GM21529 (cell line): ENCODE measurements around the gene BOLA3.
"Not testable (repeated sequence)": the region's sequence is repeated elsewhere in the genome, so short reads cannot be mapped to it uniquely, and the experiment has no call there.

ENCODE experiments used
- ATAC-seq: cut with Tn5 transposase; IDR thresholded peaks from one replicate; pipeline ENCODE4 v1.9.1; 2021; ENCODE audit not compliant: unreplicated experiment

BOLA3 gene, protein sequence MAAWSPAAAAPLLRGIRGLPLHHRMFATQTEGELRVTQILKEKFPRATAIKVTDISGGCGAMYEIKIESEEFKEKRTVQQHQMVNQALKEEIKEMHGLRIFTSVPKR

GRCh38 chr2:74147727-74148456 lies at the start of gene BOLA3:
Gene BOLA3, minus strand, starts transcription at chr2:74147912. Its CDS starts 38 bp downstream, at chr2:74147874.
- peak; percentile 84 for ATAC-seq

DNA sequence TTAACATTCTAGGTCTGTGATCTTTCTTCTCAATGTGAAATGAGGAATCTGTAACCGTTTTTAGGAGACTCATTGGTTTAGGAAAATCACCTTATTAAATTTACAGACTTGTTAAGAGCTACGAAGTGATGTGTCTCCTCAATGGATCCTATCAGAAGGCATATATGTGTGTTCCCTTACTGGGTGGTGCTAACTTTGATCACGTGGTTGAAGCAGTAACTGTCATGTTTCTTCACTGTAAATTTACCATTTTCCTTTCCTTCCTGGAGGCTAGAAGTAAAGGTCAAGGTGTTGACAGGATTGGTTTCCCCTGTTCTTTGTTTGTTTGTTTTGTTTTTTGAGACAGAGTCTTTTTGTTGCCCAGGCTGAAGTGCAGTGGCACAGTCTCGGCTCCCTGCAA lies 49.3 kb upstream of the BOLA3 start:
- ATAC-seq, result no peak

GRCh38 chr2:74194799-74195198 lies 47.1 kb upstream of the BOLA3 start:
- no peak for ATAC-seq

- ATAC-seq, result no peak
Measured at GRCh38 chr2:74191596-74192380, 44.1 kb upstream of the BOLA3 start.

GRCh38 chr2:74188696-74189095 lies 41.0 kb upstream of the BOLA3 start:
- ATAC-seq, result no peak

- no peak for ATAC-seq
Measured at GRCh38 chr2:74188018-74188601, 40.4 kb upstream of the BOLA3 start.

DNA sequence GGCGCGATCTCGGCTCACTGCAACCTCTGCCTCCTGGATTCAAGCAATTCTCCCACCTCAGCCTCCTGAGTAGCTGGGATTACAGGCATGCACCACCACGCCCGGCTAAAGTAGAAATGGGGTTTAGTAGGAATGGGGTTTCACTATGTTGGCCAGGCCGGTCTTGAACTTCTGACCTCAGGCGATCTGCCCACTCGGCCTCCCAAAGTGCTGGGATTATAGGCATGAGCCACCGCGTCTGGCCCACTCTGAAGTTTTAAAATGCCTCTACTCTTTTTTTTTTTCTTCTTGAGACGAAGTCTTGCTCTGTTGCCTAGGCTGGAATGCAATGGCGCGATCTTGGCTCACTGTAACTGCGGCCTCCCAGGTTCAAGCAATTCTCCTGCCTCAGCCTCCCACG lies 39.0 kb upstream of the BOLA3 start:
- not testable (repeated sequence) for ATAC-seq

- ATAC-seq, result peak; percentile 64
Measured at GRCh38 chr2:74186038-74186437, 38.3 kb upstream of the BOLA3 start.

GRCh38 chr2:74183878-74184277 lies 36.2 kb upstream of the BOLA3 start:
- ATAC-seq, result no peak

DNA sequence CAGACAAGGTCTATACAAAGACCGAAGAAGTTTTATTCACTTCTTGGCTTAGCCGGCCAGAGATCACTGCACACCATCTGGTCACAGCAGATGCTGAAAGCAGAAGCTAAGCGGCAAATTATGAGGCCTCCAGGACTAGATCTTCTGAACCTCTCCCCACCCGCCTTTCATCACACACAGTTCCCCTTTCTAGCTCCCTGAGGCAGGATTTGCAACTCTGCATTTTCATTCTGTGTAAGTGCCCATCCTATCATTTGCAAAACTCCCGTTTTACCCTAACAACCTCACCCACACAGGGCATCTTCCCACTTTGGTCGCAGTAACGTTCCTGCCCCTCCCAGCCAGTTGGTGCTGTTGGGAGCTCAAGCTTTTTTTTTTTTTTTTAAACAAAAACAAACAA lies 34.0 kb upstream of the BOLA3 start:
- ATAC-seq, result peak; percentile 36

DNA sequence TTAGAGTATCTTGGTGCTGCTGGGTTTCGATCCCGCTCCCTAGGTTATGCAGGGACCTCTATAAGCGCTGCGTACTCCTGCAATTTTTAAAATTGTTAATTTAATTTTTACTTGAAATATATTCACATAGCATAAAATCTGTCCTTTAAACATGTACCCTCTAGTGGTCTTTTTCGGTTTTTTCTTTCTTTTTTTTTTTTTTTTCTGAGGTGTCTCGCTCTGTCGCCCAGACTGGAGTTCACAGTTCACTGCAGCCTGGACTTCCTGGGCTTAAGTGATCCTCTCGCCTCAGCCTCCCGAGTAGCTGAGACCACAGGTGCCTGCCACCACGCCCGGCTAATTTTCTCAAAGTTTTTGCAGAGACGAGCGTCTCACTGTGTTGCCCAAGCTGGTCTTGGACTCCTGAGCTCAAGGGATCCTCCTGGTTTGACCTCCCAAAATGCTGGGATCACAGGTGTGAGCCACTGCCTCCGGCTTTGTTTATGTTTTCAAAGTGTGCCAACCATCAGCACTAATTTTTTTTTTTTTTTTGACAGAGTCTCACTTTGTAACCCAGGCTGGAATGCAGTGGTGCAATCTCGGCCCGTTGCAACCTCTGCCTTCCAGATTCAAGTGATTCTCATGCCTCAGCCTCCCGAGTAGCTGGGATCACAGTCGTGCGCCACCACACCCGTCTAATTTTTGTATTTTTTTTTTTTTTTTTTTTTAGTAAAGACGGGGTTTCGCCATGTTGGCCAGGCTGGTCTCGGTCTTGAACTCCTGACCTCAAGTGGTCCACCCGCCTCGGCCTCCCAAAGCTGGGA lies 31.6 kb upstream of the BOLA3 start:
- peak; percentile 3 for ATAC-seq

- ATAC-seq, result peak; percentile 72
Measured at GRCh38 chr2:74178211-74179062, 30.7 kb upstream of the BOLA3 start, which contains the start of gene MOB1A. Gene MOB1A, minus strand, starts transcription at chr2:74178879. Its CDS starts 205 bp downstream, at chr2:74178674.

DNA sequence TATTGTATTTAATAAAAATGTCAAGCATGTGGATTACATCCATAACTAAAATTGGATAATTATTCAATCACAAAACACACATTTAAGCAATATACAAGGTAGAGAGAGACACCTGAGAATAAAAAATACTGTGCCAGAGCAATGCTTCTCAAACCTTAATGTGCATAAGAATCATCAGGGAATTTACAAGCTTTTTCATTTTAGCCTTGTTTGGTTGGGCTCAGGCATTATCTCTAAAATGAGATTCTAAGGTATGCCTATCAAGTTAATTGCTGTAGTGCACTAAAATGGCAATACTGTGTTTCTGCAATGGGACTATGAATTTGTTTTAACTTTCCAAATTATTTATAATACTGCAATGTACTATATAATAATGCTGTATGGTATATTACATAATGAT lies 30.0 kb upstream of the BOLA3 start:
- no peak for ATAC-seq

DNA sequence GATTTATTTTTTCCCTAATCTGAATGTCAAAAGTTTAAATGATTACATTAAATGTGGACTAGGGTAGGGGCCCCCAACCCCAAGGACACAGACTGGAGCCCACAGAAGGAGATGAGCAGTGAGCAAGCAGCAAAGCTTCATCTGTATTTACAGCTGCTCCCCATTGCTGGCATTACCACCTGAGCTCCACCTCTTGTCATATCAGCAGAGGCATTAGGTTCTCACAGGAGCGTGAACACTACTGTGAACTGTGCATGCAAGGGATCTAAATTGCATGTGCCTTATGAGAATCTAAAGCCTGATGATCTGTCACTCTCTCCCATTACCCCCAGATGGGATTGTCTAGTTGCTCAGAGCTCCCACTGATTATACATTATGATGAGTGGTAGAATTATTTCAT lies 27.2 kb upstream of the BOLA3 start:
- no peak for ATAC-seq

GRCh38 chr2:74168739-74169138 lies 21.0 kb upstream of the BOLA3 start:
- ATAC-seq, result peak; percentile 42

- ATAC-seq, result no peak
Measured at GRCh38 chr2:74164761-74165160, 17.0 kb upstream of the BOLA3 start.

GRCh38 chr2:74162951-74163350 lies 15.2 kb upstream of the BOLA3 start:
- ATAC-seq, result no peak

DNA sequence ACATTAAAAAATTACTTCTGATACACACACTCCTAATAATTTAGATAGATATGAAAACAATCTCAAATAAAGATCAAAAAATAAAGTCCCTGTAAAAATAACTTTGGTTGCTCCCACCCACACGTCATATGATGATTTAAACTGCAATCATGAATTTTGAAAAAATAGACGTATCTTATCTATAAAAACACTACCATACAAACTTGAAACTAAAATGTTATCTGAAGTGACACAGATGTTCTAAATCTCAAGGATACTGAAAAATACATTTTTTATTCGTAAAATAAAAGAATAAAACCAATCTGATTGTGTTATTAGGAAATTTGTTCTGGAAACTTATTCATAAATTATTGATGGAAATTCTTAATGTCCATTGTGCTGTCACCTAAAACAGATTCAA lies 8.1 kb upstream of the BOLA3 start:
- ATAC-seq, result no peak

DNA sequence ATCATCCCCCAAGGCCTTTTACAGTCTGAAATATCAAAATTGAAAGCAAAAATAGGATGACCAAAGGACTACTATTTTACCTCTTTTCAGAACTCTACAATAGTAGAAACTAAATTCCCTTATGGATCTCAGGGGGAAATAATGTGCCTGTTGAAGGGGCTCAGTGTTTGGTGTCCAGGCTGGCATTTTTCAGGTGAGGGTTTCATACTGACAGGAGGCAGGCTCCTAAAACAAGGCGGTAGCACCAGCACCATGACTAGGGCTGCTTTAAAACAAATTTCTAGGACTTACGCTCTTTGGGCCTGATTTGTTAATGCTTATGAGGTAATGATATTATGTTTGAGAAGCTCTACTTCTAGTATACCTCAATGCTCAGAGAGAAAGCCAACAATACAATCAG lies 5.2 kb upstream of the BOLA3 start:
- ATAC-seq, result no peak
